Stimulated activated CD4-positive, alpha-beta T cell treated with anti-CD3 and anti-CD28 coated beads, TNF-alpha, amount 100 ng/mL, for 48 hours (primary cell): ENCODE results near the gene MACIR.

Experiments used
- DNase-seq, 3 donors: peaks; one replicate each; pipeline ENCODE4 v3.0.0-alpha.2; 2020; ENCODE audit warnings: low read depth in 3 of 3

Gene MACIR

DNA sequence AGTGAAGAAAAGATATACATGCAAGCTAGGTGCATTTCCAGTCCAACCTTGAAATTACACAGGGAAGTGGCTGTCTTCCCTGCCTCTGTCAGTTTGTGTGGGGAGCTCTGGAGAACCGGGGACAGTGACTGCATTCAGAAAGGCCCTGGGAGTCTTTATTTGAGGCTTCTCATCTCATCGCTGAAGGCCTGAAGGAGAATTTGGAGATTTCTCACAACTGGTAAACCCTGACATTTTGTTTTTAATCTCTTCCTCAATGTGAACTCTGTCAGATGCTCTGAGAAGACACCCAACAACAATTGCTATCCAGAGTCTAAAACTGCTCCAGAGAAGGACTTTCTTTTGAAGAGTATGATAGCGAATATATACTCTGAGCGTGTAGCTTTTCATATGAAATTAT lies 33.0 kb downstream of the MACIR start:
- no peak for DNase-seq

GRCh38 chr5:103293099-103293498 lies 34.5 kb downstream of the MACIR start:
- no peak for DNase-seq

- no peak for DNase-seq
Observed at GRCh38 chr5:103293719-103294118, 35.2 kb downstream of the MACIR start.

GRCh38 chr5:103294906-103295305 lies 36.3 kb downstream of the MACIR start:
- no peak for DNase-seq

DNA sequence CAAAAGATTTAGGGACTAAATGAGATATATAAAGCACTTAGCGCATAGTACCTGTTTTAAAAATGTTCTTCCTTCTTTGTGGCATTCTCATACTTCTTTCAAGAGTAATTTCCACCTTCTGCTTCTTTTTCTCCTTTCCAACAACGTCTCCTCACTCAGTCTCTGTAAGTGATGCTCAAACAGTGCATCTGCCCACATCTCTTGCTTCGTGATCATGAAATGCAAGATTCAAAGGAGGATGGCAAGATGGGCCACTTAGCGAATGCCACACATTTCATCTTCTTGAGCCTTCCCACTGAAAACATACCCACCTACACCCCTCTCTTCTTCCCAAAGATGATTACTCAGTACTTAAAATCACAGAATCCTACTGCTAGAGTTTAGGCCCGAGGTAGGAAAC lies 36.9 kb downstream of the MACIR start:
- no peak for DNase-seq

GRCh38 chr5:103295871-103296270 lies 37.3 kb downstream of the MACIR start:
- DNase-seq: no peak

DNA sequence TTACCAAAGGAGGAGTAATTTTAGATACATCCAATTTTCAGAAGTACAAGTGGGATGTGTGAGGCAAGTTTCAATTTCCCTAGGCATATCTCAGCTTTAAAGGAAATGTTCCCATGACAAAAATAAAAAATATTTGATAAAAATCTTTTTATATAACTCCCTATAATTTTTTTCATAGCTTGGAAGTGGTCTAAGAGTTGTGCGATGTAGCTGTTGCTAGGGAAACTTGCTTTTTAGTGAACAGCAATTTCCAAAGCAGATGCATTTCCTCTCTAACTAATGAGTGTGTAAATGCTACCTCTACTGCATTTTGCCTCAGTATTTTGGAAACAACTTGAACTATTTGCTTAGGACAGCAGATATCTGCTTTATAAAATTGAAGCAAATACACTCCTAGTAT lies 39.6 kb downstream of the MACIR start:
- DNase-seq: no peak

- no peak for DNase-seq
Observed at GRCh38 chr5:103298607-103299188, 40.1 kb downstream of the MACIR start.

- DNase-seq: no peak
Observed at GRCh38 chr5:103305809-103306208, 47.2 kb downstream of the MACIR start.

GRCh38 chr5:103307470-103307869 lies 48.9 kb downstream of the MACIR start:
- DNase-seq: no peak

DNA sequence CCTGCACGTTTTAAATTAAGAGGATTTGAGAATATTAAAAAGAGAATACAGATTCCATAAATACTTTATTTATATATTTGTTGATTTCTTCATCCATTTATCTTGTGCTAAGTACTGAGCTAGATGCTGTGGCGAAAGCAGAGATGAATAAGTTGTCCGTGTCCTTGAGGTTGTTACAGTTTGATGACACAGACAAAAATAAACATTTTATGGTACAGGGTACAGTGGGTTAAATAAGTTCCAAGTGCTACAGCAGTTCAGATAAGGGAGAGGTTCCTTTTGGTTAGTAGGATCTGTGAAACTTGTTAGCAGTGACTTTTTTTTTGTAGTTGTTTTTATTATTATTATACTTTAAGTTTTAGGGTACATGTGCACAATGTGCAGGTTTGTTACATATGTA lies 50.2 kb downstream of the MACIR start:
- no peak for DNase-seq

DNA sequence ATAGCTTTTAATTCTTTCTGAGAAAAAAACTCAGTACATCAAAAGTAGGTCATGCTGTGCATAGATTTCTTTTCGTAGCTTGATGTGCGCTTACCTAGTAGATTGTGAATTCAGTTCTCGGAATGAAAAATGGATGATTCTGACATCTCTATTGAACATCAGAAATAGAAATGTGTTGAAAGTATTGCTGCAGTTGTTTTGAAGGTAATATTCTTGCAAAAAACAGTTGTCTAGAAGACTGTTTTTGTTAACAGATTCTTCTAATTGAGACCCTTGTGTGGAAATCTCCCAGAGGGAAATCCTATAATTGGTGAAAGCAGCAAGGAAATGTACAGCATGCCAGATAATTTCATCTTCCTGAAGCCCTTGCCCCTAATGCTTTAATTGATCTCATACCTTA lies 54.5 kb downstream of the MACIR start:
- no peak for DNase-seq

GRCh38 chr5:103315455-103315854 lies 56.9 kb downstream of the MACIR start:
- no peak for DNase-seq

DNA sequence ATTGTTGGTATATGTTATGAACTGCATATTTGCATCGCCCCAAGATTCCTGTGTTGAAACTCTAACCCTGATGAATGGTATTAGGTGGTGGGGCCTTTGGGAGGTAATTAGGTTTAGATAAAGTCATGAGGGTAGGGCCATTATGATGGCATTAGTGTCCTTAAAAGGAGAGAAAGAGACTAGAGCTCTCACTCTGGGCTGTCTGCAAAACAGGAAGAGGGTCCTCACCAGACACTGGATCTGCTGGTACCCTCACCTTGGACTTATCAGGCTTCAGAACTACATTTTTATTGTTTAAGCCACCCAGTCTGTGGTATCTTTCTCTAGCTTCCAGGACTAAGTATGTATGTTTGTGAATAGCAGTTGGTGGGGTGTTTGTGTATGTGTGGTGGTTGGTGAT lies 68.9 kb downstream of the MACIR start:
- DNase-seq: no peak

DNA sequence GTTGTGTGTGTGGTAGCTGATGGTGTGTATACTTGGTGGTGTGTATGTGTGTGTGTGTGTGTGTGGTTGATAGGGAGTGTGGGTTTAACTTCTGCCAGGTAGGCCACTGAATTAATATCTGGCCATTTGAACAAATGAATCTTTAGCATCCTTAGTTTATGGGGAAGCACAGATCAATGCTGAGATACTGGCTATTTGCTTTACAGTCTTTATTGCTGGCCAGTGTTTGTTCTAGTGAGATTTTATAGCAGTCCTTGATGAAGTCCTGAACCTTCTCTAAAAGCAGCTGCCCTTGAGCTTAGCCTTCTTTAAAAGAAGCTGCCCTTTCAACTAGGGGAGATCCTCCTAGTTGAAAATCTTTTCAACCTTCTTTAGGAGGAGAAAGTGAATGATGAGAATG lies 69.3 kb downstream of the MACIR start:
- DNase-seq: no peak
